SK-N-SH (cell line): ENCODE results near the gene OR4D11. TPM values are rescaled to one million over a fixed set of nuclear protein-coding genes. Genes with fewer than 3 reads are reported as not detected.

Experiments used
- CTCF ChIA-PET: fragments of 300-600, 350-600 bp; formaldehyde crosslinking; extraction: SDS; loops from one replicate; lab custom pipeline; 2021; lab: Yijun Ruan, JAX
- POLR2A ChIA-PET: fragments of 350-600 bp; sonication (Branson Sonifier 250); formaldehyde crosslinking; extraction: SDS; loops from one replicate; lab custom pipeline; 2020; ENCODE audit warnings: antibody characterized with exemption, inconsistent platforms; lab: Yijun Ruan, JAX
- DNase-seq: peaks from one replicate; pipeline ENCODE4 v3.0.0; 2012
- H2AFZ ChIP-seq: fragments of 200-600 bp; sonication (generic); 2 replicates; pipeline ENCODE4 v1.8.1; 2016; ENCODE audit warnings: antibody characterized with exemption, mild to moderate bottlenecking, low read depth
- H3F3A ChIP-seq: fragments of 200-600 bp; sonication (generic); replicated peaks from 2 replicates; pipeline ENCODE3; 2016; ENCODE audit warnings: antibody characterized with exemption, mild to moderate bottlenecking; ENCODE audit not compliant: insufficient read depth
- H3K27ac ChIP-seq, 2 experiments: fragments of 200-500 bp in 1 of 2; fragments of 200-600 bp in 1 of 2; sonication (Bioruptor generic) in 1 of 2; sonication (generic), shearing (Covaris generic) in 1 of 2; 2 replicates each; pipeline versions ENCODE4 v1.5.1 to v1.6.1; 2014 to 2016; ENCODE audit warnings: low read depth in 2 of 2, inconsistent platforms in 1 of 2, low read length in 1 of 2, mild to moderate bottlenecking in 1 of 2, mixed read lengths in 1 of 2
- H3K27me3 ChIP-seq: fragments of 200-600 bp; sonication (generic), shearing (Covaris generic); 2 replicates; pipeline ENCODE4 v1.6.1; 2016; ENCODE audit warnings: mixed run types; ENCODE audit not compliant: insufficient read depth
- H3K36me3 ChIP-seq, 2 experiments: fragments of 200-500 bp in 1 of 2; fragments of 200-600 bp in 1 of 2; sonication (Bioruptor generic) in 1 of 2; sonication (generic) in 1 of 2; replicated peaks in 1 of 2; 2 replicates each; pipeline versions ENCODE3 to v1.5.1; 2014 to 2016; ENCODE audit warnings: low read length in 1 of 2, mild to moderate bottlenecking in 1 of 2; ENCODE audit not compliant: insufficient read depth in 2 of 2, control insufficient read depth in 1 of 2
- H3K4me1 ChIP-seq, 2 experiments: fragments of 200-500 bp in 1 of 2; fragments of 200-600 bp in 1 of 2; sonication (Bioruptor generic) in 1 of 2; sonication (generic), shearing (Covaris generic) in 1 of 2; 2 replicates each; pipeline versions ENCODE4 v1.5.1 to v1.6.1; 2014 to 2016; ENCODE audit warnings: low read depth in 1 of 2, low read length in 1 of 2, mixed run types in 1 of 2; ENCODE audit not compliant: insufficient read depth in 2 of 2, control insufficient read depth in 1 of 2
- H3K4me2 ChIP-seq: fragments of 200-600 bp; sonication (generic), shearing (Covaris generic); 2 replicates; pipeline ENCODE4 v1.6.1; 2017; ENCODE audit warnings: mixed run types
- H3K4me3 ChIP-seq, 2 experiments: fragments of 200-500 bp in 1 of 2; fragments of 200-600 bp in 1 of 2; sonication (Bioruptor generic) in 1 of 2; sonication (generic), shearing (Covaris generic) in 1 of 2; 2 replicates each; pipeline versions ENCODE4 v1.5.1 to v1.8.1; 2014 to 2016; ENCODE audit warnings: low read depth in 2 of 2, inconsistent platforms in 1 of 2, low read length in 1 of 2, mild to moderate bottlenecking in 1 of 2, mixed read lengths in 1 of 2, moderate library complexity in 1 of 2
- H3K79me2 ChIP-seq: fragments of 200-600 bp; sonication (generic); 2 replicates; pipeline ENCODE4 v1.8.1; 2017; ENCODE audit warnings: mild to moderate bottlenecking; ENCODE audit not compliant: insufficient read depth
- H3K9ac ChIP-seq: fragments of 200-600 bp; sonication (generic); 2 replicates; pipeline ENCODE4 v1.6.1; 2017; ENCODE audit warnings: mixed run types
- H3K9me2 ChIP-seq: fragments of 200-600 bp; sonication (generic); 2 replicates; pipeline ENCODE4 v1.6.1; 2017; ENCODE audit warnings: mixed run types
- H3K9me3 ChIP-seq: fragments of 200-600 bp; sonication (generic); 2 replicates; pipeline ENCODE4 v1.6.1; 2017; ENCODE audit warnings: mixed run types, mild to moderate bottlenecking, moderate library complexity
- H4K20me1 ChIP-seq: fragments of 200-600 bp; sonication (generic); 2 replicates; pipeline ENCODE4 v1.6.1; 2017; ENCODE audit warnings: mild to moderate bottlenecking, mixed run types; ENCODE audit not compliant: insufficient read depth
- ELF1 ChIP-seq: IDR thresholded peaks from 2 replicates; pipeline ENCODE4 v1.4.0; 2012
- EP300 ChIP-seq, 2 experiments: IDR thresholded peaks; 2 replicates each; pipeline versions ENCODE4 v1.4.0 to v1.6.1; 2012; ENCODE audit warnings: borderline replicate concordance in 1 of 2, low read depth in 1 of 2, low read length in 1 of 2
- FOSL2 ChIP-seq: IDR thresholded peaks from 2 replicates; pipeline ENCODE4 v1.4.0; 2012; ENCODE audit warnings: low read depth, mild to moderate bottlenecking, moderate library complexity, borderline replicate concordance
- FOXJ3 ChIP-seq: sonication (generic); formaldehyde crosslinking; IDR thresholded peaks from 2 replicates; pipeline ENCODE4 v1.5.1; 2020; ENCODE audit warnings: mild to moderate bottlenecking, missing genetic modification reagents
- GABPA ChIP-seq: IDR thresholded peaks from 2 replicates; pipeline ENCODE4 v1.4.0; 2012; ENCODE audit warnings: low read depth, mild to moderate bottlenecking
- GATA2 ChIP-seq: sonication (generic); formaldehyde crosslinking; IDR thresholded peaks from 2 replicates; pipeline ENCODE4 v1.5.0; 2020; ENCODE audit warnings: mild to moderate bottlenecking, missing genetic modification reagents
- JUND ChIP-seq: IDR thresholded peaks from 2 replicates; pipeline ENCODE4 v1.4.0; 2012
- NFIC ChIP-seq: IDR thresholded peaks from 2 replicates; pipeline ENCODE4 v1.4.0; 2012; ENCODE audit warnings: borderline replicate concordance
- POLR2AphosphoS5 ChIP-seq: IDR thresholded peaks from 2 replicates; pipeline ENCODE4 v1.6.1; 2012; ENCODE audit warnings: low read depth, low read length
- RAD21 ChIP-seq: IDR thresholded peaks from 2 replicates; pipeline ENCODE4 v1.6.1; 2012; ENCODE audit warnings: mild to moderate bottlenecking, low read length
- RFX5 ChIP-seq: IDR thresholded peaks from 2 replicates; pipeline ENCODE4 v1.6.1; 2012; ENCODE audit warnings: mild to moderate bottlenecking, improper control_type of control experiment, low read length
- RXRA ChIP-seq: IDR thresholded peaks from 2 replicates; pipeline ENCODE4 v1.4.0; 2012; ENCODE audit warnings: low read depth, mild to moderate bottlenecking, borderline replicate concordance
- SIN3A ChIP-seq: IDR thresholded peaks from 2 replicates; pipeline ENCODE4 v1.6.1; 2012; ENCODE audit warnings: low read depth, mild to moderate bottlenecking, low read length, moderate library complexity, borderline replicate concordance
- TCF12 ChIP-seq: IDR thresholded peaks from 2 replicates; pipeline ENCODE4 v1.4.0; 2012
- TEAD4 ChIP-seq: IDR thresholded peaks from 2 replicates; pipeline ENCODE4 v1.4.0; 2012; ENCODE audit warnings: mild to moderate bottlenecking, borderline replicate concordance; ENCODE audit not compliant: insufficient read depth
- YY1 ChIP-seq: IDR thresholded peaks from 2 replicates; pipeline ENCODE4 v1.4.0; 2012; ENCODE audit warnings: low read depth, mild to moderate bottlenecking
- WGBS: methylation state at CpG from one replicate; pipeline ENCODE4 v1.1.6; 2017; ENCODE audit warnings: low lambda C conversion rate; 5-methylcytosine and 5-hydroxymethylcytosine counted together
- polyA plus RNA-seq, 3 experiments: library from polyadenylated mRNA; depleted of rRNA; stranded (reverse); fragments of >200 nt; gene quantifications; 2 replicates each; pipeline ENCODE4 v1.2.3, GENCODE V29; 2012
- TF ChIP-seq, protein P1 (sequence below): IDR thresholded peaks from 2 replicates; pipeline ENCODE4 v1.6.1; 2012; ENCODE audit warnings: mild to moderate bottlenecking, low read depth, low read length, moderate library complexity
- TF ChIP-seq, protein P2 (sequence below): fragments of 150-350 bp; IDR thresholded peaks from 2 replicates; pipeline ENCODE4 v1.6.1; 2017; ENCODE audit warnings: antibody characterized with exemption, low read length, low read depth, borderline replicate concordance
- TF ChIP-seq, protein P3 (sequence below): fragments of 200-600 bp; sonication (generic); IDR thresholded peaks from 2 replicates; pipeline ENCODE4 v1.6.1; 2017; ENCODE audit warnings: antibody characterized with exemption, mild to moderate bottlenecking, moderate library complexity
- TF ChIP-seq, protein P4 (sequence below): IDR thresholded peaks from 2 replicates; pipeline ENCODE4 v1.4.0; 2012; ENCODE audit warnings: low read depth

Gene OR4D11
- polyA plus RNA-seq, 1 of the 3 experiments (the other 2 are of a cell fraction), result not detected

DNA sequence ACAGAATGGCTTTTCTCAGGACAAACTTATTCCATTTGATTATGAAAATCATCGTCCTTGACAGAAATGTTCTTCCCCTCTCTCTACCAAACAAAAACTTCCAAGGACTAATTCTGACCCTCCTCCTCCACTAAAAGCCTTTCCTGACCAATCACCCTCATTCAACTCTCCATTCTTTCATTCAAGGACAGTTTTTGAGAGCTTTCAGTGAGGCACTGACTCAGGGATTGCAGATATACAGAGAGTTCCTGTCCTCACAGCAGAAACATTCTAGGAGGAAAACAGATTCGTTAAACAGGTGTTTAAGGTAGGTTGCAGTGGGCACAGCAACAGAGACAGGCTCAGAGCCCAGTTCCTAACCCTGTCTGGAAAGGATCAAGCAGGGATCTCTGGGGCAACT lies 49.5 kb downstream of the OR4D11 start:
- no peak for DNase-seq
- H3K9me3 ChIP-seq, result no peaks in the 10 kb centered on the region
- POLR2A ChIA-PET, result no interaction called here
- no peaks in the 10 kb centered on the region for H4K20me1 ChIP-seq
- no peaks in the 10 kb centered on the region for H3K79me2 ChIP-seq
- no peaks in the 10 kb centered on the region for H3K36me3 ChIP-seq
- CTCF ChIA-PET, result no interaction called here
- H3K4me2 ChIP-seq, result no peak overlapping the region
- no peaks in the 10 kb centered on the region for H3K27me3 ChIP-seq
- peaks cover 58% of the 10 kb centered on the region for H3F3A ChIP-seq
- H3K4me3 ChIP-seq, result no peak overlapping the region
- no peak overlapping the region for H3K9ac ChIP-seq
- H2AFZ ChIP-seq, result no peak overlapping the region
- H3K9me2 ChIP-seq, result no peaks in the 10 kb centered on the region
- no peak for TF ChIP-seq RXRA
- TF ChIP-seq FOXJ3 (CRISPR knock-in tag), result no peak
- no peak for TF ChIP-seq JUND
- TF ChIP-seq, protein P1, sequence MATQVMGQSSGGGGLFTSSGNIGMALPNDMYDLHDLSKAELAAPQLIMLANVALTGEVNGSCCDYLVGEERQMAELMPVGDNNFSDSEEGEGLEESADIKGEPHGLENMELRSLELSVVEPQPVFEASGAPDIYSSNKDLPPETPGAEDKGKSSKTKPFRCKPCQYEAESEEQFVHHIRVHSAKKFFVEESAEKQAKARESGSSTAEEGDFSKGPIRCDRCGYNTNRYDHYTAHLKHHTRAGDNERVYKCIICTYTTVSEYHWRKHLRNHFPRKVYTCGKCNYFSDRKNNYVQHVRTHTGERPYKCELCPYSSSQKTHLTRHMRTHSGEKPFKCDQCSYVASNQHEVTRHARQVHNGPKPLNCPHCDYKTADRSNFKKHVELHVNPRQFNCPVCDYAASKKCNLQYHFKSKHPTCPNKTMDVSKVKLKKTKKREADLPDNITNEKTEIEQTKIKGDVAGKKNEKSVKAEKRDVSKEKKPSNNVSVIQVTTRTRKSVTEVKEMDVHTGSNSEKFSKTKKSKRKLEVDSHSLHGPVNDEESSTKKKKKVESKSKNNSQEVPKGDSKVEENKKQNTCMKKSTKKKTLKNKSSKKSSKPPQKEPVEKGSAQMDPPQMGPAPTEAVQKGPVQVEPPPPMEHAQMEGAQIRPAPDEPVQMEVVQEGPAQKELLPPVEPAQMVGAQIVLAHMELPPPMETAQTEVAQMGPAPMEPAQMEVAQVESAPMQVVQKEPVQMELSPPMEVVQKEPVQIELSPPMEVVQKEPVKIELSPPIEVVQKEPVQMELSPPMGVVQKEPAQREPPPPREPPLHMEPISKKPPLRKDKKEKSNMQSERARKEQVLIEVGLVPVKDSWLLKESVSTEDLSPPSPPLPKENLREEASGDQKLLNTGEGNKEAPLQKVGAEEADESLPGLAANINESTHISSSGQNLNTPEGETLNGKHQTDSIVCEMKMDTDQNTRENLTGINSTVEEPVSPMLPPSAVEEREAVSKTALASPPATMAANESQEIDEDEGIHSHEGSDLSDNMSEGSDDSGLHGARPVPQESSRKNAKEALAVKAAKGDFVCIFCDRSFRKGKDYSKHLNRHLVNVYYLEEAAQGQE, result no peak
- TF ChIP-seq RFX5, result no peak
- TF ChIP-seq TEAD4, result no peak
- no peak for TF ChIP-seq NFIC
- no peak for TF ChIP-seq FOSL2
- TF ChIP-seq GATA2 (CRISPR knock-in tag), result no peak
- TF ChIP-seq, protein P2, sequence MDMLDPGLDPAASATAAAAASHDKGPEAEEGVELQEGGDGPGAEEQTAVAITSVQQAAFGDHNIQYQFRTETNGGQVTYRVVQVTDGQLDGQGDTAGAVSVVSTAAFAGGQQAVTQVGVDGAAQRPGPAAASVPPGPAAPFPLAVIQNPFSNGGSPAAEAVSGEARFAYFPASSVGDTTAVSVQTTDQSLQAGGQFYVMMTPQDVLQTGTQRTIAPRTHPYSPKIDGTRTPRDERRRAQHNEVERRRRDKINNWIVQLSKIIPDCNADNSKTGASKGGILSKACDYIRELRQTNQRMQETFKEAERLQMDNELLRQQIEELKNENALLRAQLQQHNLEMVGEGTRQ, result no peak
- no peak for TF ChIP-seq POLR2AphosphoS5
- TF ChIP-seq, protein P3, sequence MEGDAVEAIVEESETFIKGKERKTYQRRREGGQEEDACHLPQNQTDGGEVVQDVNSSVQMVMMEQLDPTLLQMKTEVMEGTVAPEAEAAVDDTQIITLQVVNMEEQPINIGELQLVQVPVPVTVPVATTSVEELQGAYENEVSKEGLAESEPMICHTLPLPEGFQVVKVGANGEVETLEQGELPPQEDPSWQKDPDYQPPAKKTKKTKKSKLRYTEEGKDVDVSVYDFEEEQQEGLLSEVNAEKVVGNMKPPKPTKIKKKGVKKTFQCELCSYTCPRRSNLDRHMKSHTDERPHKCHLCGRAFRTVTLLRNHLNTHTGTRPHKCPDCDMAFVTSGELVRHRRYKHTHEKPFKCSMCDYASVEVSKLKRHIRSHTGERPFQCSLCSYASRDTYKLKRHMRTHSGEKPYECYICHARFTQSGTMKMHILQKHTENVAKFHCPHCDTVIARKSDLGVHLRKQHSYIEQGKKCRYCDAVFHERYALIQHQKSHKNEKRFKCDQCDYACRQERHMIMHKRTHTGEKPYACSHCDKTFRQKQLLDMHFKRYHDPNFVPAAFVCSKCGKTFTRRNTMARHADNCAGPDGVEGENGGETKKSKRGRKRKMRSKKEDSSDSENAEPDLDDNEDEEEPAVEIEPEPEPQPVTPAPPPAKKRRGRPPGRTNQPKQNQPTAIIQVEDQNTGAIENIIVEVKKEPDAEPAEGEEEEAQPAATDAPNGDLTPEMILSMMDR, result no peak
- TF ChIP-seq, protein P4, sequence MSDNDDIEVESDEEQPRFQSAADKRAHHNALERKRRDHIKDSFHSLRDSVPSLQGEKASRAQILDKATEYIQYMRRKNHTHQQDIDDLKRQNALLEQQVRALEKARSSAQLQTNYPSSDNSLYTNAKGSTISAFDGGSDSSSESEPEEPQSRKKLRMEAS, result no peak
- TF ChIP-seq RAD21, result no peak
- no peak for TF ChIP-seq SIN3A
- no peak for TF ChIP-seq ELF1
- TF ChIP-seq EP300 (IDR thresholded peaks at IDR 0.05; ENCODE audit: borderline replicate concordance in 1 of 2, low read depth in 1 of 2, low read length in 1 of 2), result no peak
- no peak for TF ChIP-seq GABPA
- no peak for TF ChIP-seq YY1
- no peak for TF ChIP-seq TCF12
- TF ChIP-seq, all 33 proteins: peak for 0
- WGBS, result 70% methylated on average over 2 of the region's 2 CpGs
- H3K27ac ChIP-seq, result no peak overlapping the region
- H3K4me1 ChIP-seq, result peaks cover 0 to 7% of the 10 kb centered on the region in 2 experiments; a peak in 2 of 4 replicates
